Loucy (cell line): ENCODE measurements around the gene KCNMA1.
A peak's percentile ranks its signal among the peaks of the same experiment; 100 is the strongest.

ENCODE experiments used
- H2AFZ ChIP-seq: fragments of 200-600 bp; sonication (generic); 2 replicates; pipeline ENCODE4 v1.6.0; 2016; ENCODE audit warnings: antibody characterized with exemption, mild to moderate bottlenecking, low read length, moderate library complexity
- H3F3A ChIP-seq: fragments of 200-600 bp; 2 replicates; pipeline ENCODE4 v1.6.0; 2016; ENCODE audit warnings: antibody characterized with exemption, low read depth, mild to moderate bottlenecking
- H3K27me3 ChIP-seq: fragments of 200-600 bp; sonication (generic); 2 replicates; pipeline ENCODE4 v1.6.1; 2014; ENCODE audit warnings: low read length, mild to moderate bottlenecking; ENCODE audit not compliant: insufficient read depth, poor library complexity, severe bottlenecking
- H3K36me3 ChIP-seq: fragments of 200-600 bp; sonication (generic); 2 replicates; pipeline ENCODE4 v1.6.1; 2016; ENCODE audit warnings: low read length; ENCODE audit not compliant: insufficient read depth
- H3K4me1 ChIP-seq: fragments of 200-600 bp; sonication (generic); 2 replicates; pipeline ENCODE4 v1.5.1; 2014; ENCODE audit warnings: low read length, mild to moderate bottlenecking; ENCODE audit not compliant: insufficient read depth, poor library complexity, severe bottlenecking
- H3K4me2 ChIP-seq: fragments of 200-600 bp; sonication (generic); 2 replicates; pipeline ENCODE4 v1.6.0; 2014; ENCODE audit warnings: antibody characterized with exemption, low read length, low read depth, mild to moderate bottlenecking; ENCODE audit not compliant: poor library complexity, severe bottlenecking
- H3K4me3 ChIP-seq: fragments of 200-600 bp; sonication (generic); 2 replicates; pipeline ENCODE4 v1.5.1; 2014; ENCODE audit warnings: low read length, mild to moderate bottlenecking, mixed read lengths; ENCODE audit not compliant: poor library complexity, severe bottlenecking
- H3K79me2 ChIP-seq: fragments of 200-600 bp; sonication (generic); 2 replicates; pipeline ENCODE4 v1.6.1; 2014; ENCODE audit warnings: low read length; ENCODE audit not compliant: insufficient read depth
- H3K9ac ChIP-seq: fragments of 200-600 bp; sonication (generic); 2 replicates; pipeline ENCODE4 v1.6.0; 2014; ENCODE audit warnings: mild to moderate bottlenecking, low read depth, low read length, moderate library complexity; ENCODE audit not compliant: poor library complexity, severe bottlenecking
- H3K9me2 ChIP-seq: fragments of 200-600 bp; sonication (generic); replicated peaks from 2 replicates; pipeline ENCODE4 v1.6.1; 2016; ENCODE audit warnings: low read depth, low read length, mixed read lengths
- H3K9me3 ChIP-seq: fragments of 200-600 bp; sonication (generic); 2 replicates; pipeline ENCODE4 v1.6.1; 2014; ENCODE audit warnings: mild to moderate bottlenecking, antibody characterized with exemption, low read length, low read depth; ENCODE audit not compliant: insufficient read depth
- H4K20me1 ChIP-seq: fragments of 200-600 bp; sonication (generic); 2 replicates; pipeline ENCODE4 v1.6.0; 2014; ENCODE audit warnings: antibody characterized with exemption, low read length, mild to moderate bottlenecking; ENCODE audit not compliant: insufficient read depth, poor library complexity, severe bottlenecking
- EZH2phosphoT487 ChIP-seq: fragments of 200-600 bp; IDR thresholded peaks from 2 replicates; pipeline ENCODE4 v1.6.1; 2018; ENCODE audit warnings: antibody characterized with exemption, mild to moderate bottlenecking, moderate library complexity, borderline replicate concordance
- TF ChIP-seq, protein P1 (sequence below): fragments of 200-600 bp; sonication (generic); conservative IDR thresholded peaks from 2 replicates; pipeline ENCODE4 v1.5.1; 2014; ENCODE audit warnings: mild to moderate bottlenecking, antibody characterized with exemption, low read length

KCNMA1 gene

DNA sequence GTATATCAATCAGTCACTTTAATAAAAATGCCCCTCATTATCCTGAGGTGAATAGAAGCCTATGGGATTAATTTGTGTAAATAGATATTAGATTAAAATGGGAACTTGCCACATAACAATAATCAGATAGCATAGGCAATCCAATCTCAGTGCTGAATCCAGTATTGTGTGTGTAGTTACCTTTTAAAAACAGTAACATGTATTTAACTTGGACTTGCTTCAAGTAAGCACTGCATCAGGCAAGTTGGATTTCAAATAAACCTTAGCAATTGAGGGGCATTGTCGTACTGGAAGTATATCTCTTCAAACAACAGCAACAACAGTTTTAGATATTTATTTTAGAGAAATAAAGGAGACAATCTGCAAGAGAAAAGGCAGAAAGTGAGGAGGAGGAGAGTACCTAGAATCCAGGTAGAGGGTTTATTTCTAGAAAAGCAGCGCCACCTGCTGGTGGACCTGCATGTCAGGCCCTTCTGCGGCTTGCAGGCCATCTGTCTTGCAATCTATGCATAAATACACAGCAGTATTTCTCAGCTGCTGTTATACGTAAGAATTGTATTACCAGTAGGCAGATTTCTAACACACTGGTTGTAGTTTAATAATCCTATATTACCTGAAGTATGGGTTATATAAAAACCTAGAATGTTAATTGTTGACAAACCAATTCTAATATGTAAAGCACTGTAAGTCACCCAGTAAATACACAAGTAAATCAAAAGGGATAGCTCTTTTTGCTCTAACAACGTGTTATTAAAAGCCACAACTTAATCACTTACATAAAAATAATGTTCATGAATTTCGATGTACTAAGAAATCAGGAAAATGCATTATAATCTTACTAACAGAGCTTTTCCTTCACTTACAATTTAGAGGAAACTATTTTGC, 652.8 kb downstream of the KCNMA1 start:
- Histone ChIP-seq H3K4me3 (no peak overlapping the region), H4K20me1 (no peaks in the 10 kb centered on the region), H3K4me1 (no peaks in the 10 kb centered on the region), H3K79me2 (no peaks in the 10 kb centered on the region), H3K36me3 (no peaks in the 10 kb centered on the region), H3K9me3 (no peaks in the 10 kb centered on the region), H3K9ac (no peak overlapping the region), H3K9me2 (no peaks in the 10 kb centered on the region), H3K4me2 (no peak overlapping the region), H2AFZ (no peak overlapping the region), H3F3A (no peaks in the 10 kb centered on the region), H3K27me3 (no peaks in the 10 kb centered on the region)
- no peak for TF ChIP-seq EZH2phosphoT487
- TF ChIP-seq, protein P1, sequence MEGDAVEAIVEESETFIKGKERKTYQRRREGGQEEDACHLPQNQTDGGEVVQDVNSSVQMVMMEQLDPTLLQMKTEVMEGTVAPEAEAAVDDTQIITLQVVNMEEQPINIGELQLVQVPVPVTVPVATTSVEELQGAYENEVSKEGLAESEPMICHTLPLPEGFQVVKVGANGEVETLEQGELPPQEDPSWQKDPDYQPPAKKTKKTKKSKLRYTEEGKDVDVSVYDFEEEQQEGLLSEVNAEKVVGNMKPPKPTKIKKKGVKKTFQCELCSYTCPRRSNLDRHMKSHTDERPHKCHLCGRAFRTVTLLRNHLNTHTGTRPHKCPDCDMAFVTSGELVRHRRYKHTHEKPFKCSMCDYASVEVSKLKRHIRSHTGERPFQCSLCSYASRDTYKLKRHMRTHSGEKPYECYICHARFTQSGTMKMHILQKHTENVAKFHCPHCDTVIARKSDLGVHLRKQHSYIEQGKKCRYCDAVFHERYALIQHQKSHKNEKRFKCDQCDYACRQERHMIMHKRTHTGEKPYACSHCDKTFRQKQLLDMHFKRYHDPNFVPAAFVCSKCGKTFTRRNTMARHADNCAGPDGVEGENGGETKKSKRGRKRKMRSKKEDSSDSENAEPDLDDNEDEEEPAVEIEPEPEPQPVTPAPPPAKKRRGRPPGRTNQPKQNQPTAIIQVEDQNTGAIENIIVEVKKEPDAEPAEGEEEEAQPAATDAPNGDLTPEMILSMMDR, result peak; percentile 97

DNA sequence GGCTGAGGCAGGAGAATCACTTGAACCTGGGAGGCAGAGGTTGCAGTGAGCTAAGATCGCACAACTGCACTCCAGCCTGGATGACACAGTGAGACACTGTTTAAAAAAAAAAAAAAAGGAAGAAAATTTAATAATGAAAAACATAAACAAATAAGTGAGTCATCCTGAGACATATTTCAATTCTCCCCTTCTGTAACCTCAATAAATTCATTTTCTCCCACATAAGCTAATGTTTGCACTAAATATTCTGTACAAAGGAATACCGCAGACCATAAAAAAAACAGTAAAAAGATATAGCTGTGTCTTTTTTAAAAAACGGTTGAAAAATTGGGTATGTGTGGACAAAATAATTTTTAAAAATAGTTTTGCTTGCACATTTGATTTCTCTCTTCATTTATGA, 654.0 kb downstream of the KCNMA1 start:
- H2AFZ ChIP-seq, result no peak overlapping the region
- TF ChIP-seq, protein P1, result no peak
- H3K79me2 ChIP-seq, result no peaks in the 10 kb centered on the region
- no peaks in the 10 kb centered on the region for H3F3A ChIP-seq
- H3K4me1 ChIP-seq, result no peaks in the 10 kb centered on the region
- no peaks in the 10 kb centered on the region for H3K27me3 ChIP-seq
- no peak overlapping the region for H3K4me2 ChIP-seq
- no peaks in the 10 kb centered on the region for H4K20me1 ChIP-seq
- H3K36me3 ChIP-seq, result no peaks in the 10 kb centered on the region
- H3K9me2 ChIP-seq, result no peaks in the 10 kb centered on the region
- H3K9ac ChIP-seq, result no peak overlapping the region
- no peaks in the 10 kb centered on the region for H3K9me3 ChIP-seq
- H3K4me3 ChIP-seq, result no peak overlapping the region

DNA sequence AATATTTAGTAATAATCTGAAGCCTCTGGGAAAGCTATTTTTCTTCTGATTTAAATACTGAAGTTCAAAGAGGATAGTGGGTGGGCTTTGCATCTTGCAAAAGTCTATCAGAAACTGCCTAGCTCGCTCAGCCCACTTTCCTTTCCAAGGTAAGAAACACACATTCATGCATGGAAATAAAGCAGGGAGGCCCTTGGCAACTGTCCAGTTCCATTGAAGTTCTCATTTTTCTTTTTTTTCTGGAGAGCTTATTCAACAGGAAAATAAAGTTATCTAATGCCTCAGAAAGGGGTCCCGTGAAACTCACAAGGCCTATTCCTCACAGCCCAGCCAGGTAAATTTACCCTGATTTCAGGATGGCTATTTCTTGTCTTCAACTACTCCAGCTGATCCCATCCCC, 654.9 kb downstream of the KCNMA1 start:
- no peak for TF ChIP-seq EZH2phosphoT487
- TF ChIP-seq, protein P1, result no peak
- no peaks in the 10 kb centered on the region for H3K9me2 ChIP-seq
- no peaks in the 10 kb centered on the region for H3F3A ChIP-seq
- no peaks in the 10 kb centered on the region for H3K36me3 ChIP-seq
- no peak overlapping the region for H2AFZ ChIP-seq
- no peaks in the 10 kb centered on the region for H3K27me3 ChIP-seq
- H3K4me1 ChIP-seq, result no peaks in the 10 kb centered on the region
- no peaks in the 10 kb centered on the region for H3K79me2 ChIP-seq
- no peak overlapping the region for H3K9ac ChIP-seq
- H3K4me3 ChIP-seq, result no peak overlapping the region
- no peaks in the 10 kb centered on the region for H4K20me1 ChIP-seq
- H3K4me2 ChIP-seq, result no peak overlapping the region
- no peaks in the 10 kb centered on the region for H3K9me3 ChIP-seq
